ENCODE measurements around the gene POLR2I.

GRCh38 chr19:36089847-36090246, 24.8 kb downstream of the POLR2I start:
- TF ChIP-seq CTCF (conservative IDR thresholded peaks at IDR 0.05) (no peak), ZFX (IDR thresholded peaks at IDR 0.05) (no peak)
